Right lung (tissue), 5 donors: ENCODE measurements around the gene PRRG2. TPM values are rescaled to one million over a fixed set of nuclear protein-coding genes. Genes with fewer than 3 reads are reported as not detected.

ENCODE experiments used
- DNase-seq, 2 donors: peaks; one replicate each; pipeline ENCODE4 v3.0.0-alpha.2; 2013
- polyA plus RNA-seq, 5 donors: library from polyadenylated mRNA; unstranded; fragments of 120-200 nt; gene quantifications; one replicate each; pipeline versions ENCODE4 v1.2.1 to v1.2.3, GENCODE V29; 2013; ENCODE audit warnings: inconsistent platforms in 1 of 5, low replicate concordance in 1 of 5; ENCODE audit not compliant: insufficient read length in 5 of 5, insufficient read depth in 1 of 5

Gene PRRG2
- polyA plus RNA-seq, 5 donors: 3.3 to 6.1 (median 4.4) TPM

DNA sequence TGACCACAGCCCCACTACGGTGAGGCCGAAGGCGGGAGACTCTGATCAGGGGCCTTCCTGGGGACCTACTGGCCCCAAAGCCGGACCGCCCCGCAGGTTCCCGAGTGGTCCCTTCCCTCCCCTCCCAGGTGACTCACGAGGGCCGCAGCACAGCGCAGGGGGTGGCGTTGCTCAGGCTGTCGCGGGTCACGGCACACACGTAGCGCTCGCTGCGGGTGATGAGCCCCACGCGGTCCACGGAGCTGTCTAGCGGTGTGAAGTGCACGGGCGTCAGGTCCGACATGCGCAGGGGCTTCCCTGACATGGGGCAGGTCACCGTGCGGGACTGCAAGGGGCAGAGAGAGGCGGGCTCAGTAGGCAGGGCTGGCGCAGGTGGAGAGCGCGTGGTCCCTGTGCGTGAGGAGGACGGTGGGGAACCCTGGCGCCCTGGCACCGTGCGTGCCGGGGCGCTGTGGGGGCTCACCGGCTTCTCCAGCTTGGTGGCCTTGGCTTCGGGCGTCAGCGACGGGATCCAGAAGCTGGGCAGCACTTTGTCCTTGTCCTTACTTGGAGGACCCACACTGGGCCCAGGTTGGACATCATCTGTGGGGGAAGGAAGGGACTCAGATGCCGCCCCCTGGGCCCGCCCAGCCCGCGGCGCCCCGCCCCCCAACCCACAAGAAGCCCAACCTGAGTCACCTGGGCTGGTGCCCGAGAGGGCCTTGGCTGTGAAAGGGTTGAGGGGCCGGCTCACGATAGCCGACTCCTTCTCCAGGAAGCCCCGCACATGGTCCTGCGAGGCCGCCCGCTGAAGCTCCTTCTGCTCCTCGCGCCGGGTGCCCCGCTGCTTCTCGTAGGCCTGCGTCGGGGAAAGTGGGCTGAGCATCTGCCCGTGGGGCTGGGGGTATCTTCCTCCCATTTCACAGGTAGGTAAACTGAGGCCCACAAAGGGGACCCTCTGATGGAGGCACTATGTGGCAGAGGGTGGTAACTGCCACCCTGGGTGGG is 24.4 kb upstream of the PRRG2 start:
- DNase-seq: no peak

DNA sequence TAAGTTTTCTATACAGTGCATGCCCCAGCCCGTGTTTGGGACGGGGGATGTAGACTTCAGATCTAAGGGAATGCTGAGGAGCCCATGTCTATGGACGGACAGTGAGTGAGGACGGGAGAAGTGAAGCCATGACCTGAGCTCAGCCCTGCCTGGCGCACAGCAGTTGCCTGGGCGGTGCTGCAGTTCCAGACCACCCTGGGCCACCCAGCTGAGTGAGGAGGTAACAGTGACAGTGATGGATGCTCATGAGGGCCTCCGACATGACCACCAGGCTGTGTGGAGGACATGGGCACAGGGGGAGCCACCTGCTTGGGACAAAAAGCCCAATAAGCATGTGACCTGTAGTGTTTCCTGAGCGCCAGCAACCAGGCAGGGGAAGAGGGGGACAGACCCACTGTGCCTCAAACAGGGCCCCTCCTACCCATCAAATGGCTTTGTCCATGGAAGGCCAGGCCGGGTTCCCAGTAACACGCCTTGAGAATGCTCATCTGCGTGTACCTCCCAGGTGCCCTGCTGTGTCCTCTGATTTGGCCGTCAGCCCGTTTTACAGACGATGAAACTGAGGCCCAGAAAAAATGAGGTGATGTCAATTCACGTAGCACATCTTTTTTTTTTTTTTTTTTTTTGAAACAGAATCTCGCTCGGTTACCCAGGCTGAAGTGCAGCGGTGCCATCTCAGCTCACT is 23.3 kb upstream of the PRRG2 start:
- no peak for DNase-seq

DNA sequence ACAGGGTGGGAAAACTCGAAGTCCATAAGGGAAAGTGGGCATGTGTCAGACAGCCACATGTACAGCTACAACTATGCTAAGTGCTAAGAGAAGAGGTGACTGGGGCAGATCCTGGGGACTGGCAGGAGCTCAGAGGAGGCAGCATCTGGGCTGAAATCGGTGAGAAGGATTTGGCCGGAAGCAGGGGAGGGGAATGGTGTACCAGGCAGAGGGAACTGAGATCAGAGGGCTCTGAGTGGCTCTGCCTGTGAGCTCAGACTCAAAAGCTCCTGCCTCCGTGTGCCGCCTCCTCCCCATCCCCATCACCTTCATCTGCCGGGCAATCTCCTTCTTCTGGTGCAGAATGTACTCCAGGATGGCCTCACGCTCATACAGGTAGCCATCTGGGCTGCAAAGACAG is 22.5 kb upstream of the PRRG2 start:
- DNase-seq: no peak

DNA sequence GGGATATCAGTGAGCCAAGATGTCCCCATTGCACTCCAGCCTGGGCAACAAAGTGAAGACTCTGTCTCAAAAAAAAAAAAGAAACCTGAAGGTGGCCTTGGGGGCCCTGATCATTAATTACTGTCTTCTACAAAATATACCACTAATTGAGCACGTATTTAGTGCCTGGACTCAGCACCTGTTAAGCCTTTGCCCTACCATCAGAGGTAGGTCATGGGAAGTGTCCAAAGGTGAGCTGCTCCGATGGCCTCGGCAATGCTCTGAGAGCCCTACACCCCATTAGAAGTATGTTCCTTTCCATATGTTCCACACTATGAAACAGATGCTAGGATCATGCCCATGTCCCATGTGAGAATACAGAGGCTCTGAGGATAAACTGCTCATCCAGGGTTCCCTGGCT is 21.7 kb upstream of the PRRG2 start:
- DNase-seq: no peak

- no peak for DNase-seq
These were observed 21.2 kb upstream of the PRRG2 start for GRCh38 chr19:49559928-49560327.

- DNase-seq: no peak
These were observed 20.7 kb upstream of the PRRG2 start for GRCh38 chr19:49560358-49560900.

GRCh38 chr19:49564616-49565045 is 16.5 kb upstream of the PRRG2 start:
- no peak for DNase-seq

GRCh38 chr19:49565261-49565660 is 15.9 kb upstream of the PRRG2 start:
- no peak for DNase-seq

GRCh38 chr19:49566302-49566701 is 14.8 kb upstream of the PRRG2 start:
- DNase-seq: no peak

DNA sequence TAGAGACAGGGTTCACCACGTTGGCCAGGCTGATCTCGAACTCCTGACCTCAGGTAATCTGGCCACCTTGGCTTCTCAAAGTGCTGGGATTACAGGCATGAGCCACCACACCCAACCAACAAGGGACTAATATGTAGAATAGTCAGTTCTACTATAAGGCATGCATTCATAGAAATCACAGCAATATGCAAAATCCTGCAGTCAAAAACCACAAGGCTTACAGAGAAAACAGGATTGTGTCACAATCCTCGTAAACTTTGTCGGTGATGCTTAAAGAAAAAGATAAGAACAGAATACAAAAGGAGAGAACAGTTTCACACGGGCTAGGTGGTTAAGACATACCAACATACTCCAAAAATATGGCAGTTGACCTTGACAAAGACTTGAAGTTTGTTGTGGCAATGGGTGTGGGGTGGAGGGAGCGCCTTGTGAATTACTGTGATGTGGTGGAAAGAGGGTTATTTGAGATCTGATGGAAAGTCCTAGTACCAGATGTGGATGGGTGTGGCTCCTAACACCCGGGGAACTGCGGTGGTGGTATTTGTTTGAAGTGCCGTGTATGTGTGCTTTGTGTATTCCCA is 13.2 kb upstream of the PRRG2 start:
- DNase-seq: no peak

- peak; percentile 59 to 74 for DNase-seq
These were observed 10.8 kb upstream of the PRRG2 start for GRCh38 chr19:49570138-49570856.

DNA sequence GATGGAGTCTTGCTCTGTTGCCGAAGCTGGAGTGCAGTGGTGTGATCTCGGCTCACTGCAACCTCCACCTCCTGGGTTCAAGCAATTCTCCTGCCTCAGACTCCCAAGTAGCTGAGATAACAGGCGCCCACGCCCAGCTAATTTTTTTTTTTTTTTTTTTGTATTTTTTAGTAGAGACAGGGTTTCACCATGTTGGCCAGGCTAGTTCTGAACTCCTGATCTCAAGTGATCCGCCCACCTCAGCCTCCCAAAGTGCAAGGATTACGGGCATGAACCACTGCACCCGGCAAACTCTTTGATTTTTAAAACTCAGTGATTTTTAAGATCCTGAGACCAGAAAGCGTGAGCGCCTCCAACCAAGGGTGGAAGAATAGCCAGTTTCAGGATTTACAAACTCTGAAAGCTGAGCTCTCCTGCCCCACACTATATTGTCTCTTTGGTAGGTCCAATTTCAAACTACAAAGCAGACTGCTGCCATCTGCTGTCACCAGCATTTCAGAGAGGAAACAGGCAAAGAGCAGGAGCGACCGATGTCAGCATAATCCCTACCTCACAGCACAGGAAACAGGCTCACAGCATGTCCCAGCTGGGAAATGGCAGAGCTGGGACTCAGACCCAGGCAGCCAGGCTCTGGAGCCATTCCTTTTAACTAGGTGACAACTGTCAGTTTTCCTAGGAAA is 10.0 kb upstream of the PRRG2 start:
- DNase-seq: no peak

DNA sequence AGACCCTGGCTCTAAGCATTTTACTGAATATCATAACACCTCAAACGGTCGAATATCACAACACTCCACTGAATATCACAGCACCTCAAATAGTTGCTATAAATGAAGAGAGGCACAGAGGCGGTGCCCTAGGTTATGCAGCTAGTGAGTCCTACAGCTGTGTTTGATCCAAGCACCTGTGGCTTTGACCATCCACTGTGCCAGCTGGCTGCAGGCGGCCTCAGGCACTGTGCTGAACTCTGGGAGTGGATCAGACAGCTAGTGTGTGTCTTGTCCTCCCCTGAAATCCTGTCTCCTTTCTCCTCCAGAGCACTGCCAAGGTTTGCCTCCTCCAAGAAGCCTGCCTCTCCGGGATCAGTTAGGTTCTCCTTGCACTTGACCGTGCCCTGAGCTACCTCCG is 8.1 kb upstream of the PRRG2 start:
- DNase-seq: no peak

- no peak for DNase-seq
These were observed 7.7 kb upstream of the PRRG2 start for GRCh38 chr19:49573425-49573824.

- no peak for DNase-seq
These were observed 6.8 kb upstream of the PRRG2 start for GRCh38 chr19:49574206-49574755.

- no peak for DNase-seq
These were observed 1.9 kb upstream of the PRRG2 start for GRCh38 chr19:49579193-49579592.

GRCh38 chr19:49579947-49580263 is 1.2 kb upstream of the PRRG2 start:
- no peak for DNase-seq

- DNase-seq: peak; percentile 93 to 95
These were observed 681 bp upstream of the PRRG2 start, which contains the start of gene NOSIP for GRCh38 chr19:49580264-49581006. Gene NOSIP, minus strand, starts transcription at chr19:49580556. Its CDS starts 19,865 bp downstream, at chr19:49560691.

DNA sequence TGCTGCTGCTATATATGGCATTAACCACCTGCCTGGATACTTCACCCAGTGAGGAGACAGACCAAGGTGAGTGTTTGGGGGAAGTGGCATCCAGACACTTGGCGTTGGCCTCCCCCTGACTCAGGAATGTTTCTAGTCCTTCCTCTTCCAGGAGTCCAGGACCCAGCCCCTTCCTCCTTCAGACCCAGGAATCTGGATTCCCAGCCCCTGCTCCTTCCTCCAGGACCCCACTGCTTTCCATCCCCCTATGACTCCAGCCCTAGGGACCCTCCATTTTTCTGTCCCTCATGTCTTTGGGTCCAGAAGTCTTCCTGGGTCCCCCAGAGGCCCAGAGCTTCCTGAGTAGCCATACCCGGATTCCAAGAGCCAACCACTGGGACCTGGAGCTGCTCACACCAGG is 2.1 kb downstream of the PRRG2 start:
- DNase-seq: no peak

DNA sequence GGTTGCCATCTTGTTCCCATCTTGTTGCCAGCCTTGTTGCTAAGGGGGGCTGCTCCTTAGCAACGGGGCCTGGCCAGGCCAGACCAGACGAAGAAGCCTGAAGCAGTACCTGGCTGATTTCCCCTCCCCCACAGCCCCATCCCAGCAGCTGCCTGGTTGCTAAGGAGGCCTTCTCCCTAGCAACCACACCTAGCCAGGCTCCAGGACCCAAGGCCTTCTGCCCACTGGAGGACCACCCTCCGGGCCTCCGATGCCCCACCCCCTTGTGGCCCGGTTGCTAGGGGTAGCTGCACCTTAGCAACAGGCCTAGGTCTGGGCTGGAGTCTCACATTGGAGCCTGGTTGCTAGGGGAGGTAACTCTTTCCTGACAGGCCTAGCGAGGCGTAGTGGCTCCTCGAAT is 3.9 kb downstream of the PRRG2 start:
- DNase-seq: no peak
